Immature natural killer cell (primary cell): ENCODE results near the gene CADM1. TPM values are rescaled to one million over a fixed set of nuclear protein-coding genes. Genes with fewer than 3 reads are reported as not detected.

Source experiments
- DNase-seq, 3 donors: peaks; one replicate each; pipeline ENCODE4 v3.0.0; 2022; ENCODE audit warnings: mixed read lengths in 1 of 3
- H3K27ac Mint-ChIP-seq, 6 donors: one replicate each; pipeline ENCODE4 v1.8.0; 2020; ENCODE audit warnings: mixed read lengths in 6 of 6, mild to moderate bottlenecking in 5 of 6, inconsistent platforms in 4 of 6, moderate library complexity in 3 of 6
- H3K27me3 Mint-ChIP-seq, 3 donors: one replicate each; pipeline ENCODE4 v1.8.0; 2020 to 2021; ENCODE audit warnings: low read depth in 3 of 3, mild to moderate bottlenecking in 3 of 3, mixed read lengths in 3 of 3, moderate library complexity in 3 of 3, inconsistent platforms in 1 of 3
- H3K36me3 Mint-ChIP-seq, 3 donors: one replicate each; pipeline ENCODE4 v1.8.0; 2020; ENCODE audit warnings: mixed read lengths in 3 of 3, inconsistent platforms in 2 of 3, mild to moderate bottlenecking in 2 of 3
- H3K4me1 Mint-ChIP-seq, 2 donors: one replicate each; pipeline ENCODE4 v1.8.0; 2020; ENCODE audit warnings: inconsistent platforms in 2 of 2, mild to moderate bottlenecking in 2 of 2, mixed read lengths in 2 of 2, moderate library complexity in 1 of 2
- H3K4me3 Mint-ChIP-seq, 5 donors: one replicate each; pipeline ENCODE4 v1.8.0; 2020; ENCODE audit warnings: mild to moderate bottlenecking in 5 of 5, mixed read lengths in 5 of 5, inconsistent platforms in 3 of 5, moderate library complexity in 3 of 5
- H3K9me3 Mint-ChIP-seq, 6 donors: one replicate each; pipeline ENCODE4 v1.8.0; 2020; ENCODE audit warnings: mild to moderate bottlenecking in 6 of 6, mixed read lengths in 6 of 6, inconsistent platforms in 4 of 6, moderate library complexity in 3 of 6
- polyA plus RNA-seq, 3 donors: library from polyadenylated mRNA; unstranded; fragments of 300-500 nt; fragmentation: Illumina TruSeq; gene quantifications; one replicate each; pipeline ENCODE4 v1.2.3, GENCODE V29; 2021

CADM1 gene
- polyA plus RNA-seq, 3 donors from 2014 or later: 1.0 to 2.4 (median 1.1) TPM

DNA sequence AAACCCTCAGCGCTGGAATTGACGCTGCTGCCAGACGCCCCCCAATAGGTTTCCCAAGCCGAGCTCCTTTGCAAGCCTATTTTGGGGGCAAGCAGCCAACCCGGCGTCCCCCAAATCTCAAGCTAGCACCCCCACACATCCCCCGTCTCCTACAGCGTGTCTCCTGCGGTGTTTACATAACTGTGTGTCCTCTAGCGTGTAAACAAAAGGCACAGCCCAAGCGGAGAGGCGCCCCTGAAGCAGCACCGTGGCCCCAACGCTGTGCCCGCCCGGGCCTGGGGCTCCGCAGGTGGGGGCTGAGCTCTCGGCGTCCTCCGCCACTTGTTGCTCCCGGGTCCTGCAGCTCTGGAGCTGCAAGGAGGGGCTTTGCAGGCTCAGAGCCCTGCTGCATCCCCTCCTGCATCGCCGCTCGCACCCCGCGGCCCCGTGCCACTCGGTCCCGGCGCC, 1.6 kb downstream of the CADM1 start:
- Mint-ChIP-seq H3K27ac (no peak overlapping the region), H3K27me3 (peaks cover 5 to 14% (median 7%) of the 10 kb centered on the region in 3 donors), H3K36me3 (peaks cover 0 to 4% (median 0%) of the 10 kb centered on the region in 3 donors), H3K9me3 (peaks cover 0 to 20% (median 3%) of the 10 kb centered on the region in 6 donors), H3K4me1 (peaks cover 10 to 13% of the 10 kb centered on the region in 2 donors), H3K4me3 (no peak overlapping the region)
- DNase-seq: no peak

DNA sequence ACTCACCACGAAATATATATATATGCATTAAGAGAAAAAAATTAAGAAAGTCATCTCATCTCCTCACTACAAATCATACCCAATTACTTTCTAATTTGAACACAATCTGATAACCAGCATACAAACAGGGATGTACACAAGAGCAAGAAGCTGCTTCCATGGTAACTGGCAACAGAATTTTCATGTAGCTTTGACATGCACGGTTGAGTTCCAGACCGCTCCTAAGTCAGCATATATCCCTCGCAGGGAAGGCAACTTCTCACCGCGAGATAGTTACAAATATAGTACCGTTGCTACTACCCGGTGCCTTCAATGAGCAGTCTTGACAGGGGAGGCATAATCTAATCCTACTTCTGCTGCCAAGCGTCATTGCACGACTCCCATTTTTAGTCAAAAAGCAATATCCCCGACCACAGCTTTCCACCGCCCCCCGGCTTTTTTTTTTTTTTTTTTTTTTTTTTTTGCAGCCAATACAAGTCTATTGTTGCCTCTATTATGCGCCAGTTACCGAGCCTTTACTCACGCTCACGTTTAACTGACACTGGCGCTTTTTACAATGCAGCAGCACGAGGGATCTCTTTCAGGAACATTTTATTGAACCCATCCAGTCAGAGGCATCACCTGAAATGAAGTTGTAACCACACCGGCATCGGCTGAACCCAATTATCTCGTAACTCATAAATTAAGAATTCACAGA, 2.2 kb downstream of the CADM1 start:
- Mint-ChIP-seq H3K4me1 (peaks cover 10 to 13% of the 10 kb centered on the region in 2 donors), H3K4me3 (no peak overlapping the region), H3K27me3 (peaks cover 7 to 16% (median 8%) of the 10 kb centered on the region in 3 donors), H3K9me3 (peaks cover 0 to 20% (median 3%) of the 10 kb centered on the region in 6 donors), H3K27ac (no peak overlapping the region), H3K36me3 (peaks cover 0 to 4% (median 0%) of the 10 kb centered on the region in 3 donors)
- DNase-seq: no peak

DNA sequence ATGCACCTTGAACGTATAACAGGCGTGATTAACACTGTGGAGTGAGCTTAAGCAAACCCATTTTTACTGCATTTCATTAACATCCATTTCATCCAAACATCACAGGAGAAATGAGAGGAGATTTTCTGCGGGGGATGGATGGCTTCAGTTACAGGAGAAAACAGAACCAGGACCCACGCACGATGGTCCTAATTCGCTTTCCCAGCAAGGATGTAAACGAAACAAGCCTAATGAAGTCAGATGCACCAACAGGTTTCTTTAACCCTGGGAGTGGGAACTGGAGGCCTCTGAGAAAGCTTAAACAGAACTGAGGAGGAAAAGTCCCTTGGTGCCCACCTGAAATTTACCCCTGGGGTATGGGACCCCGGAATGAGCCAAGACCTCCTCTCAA, 2.7 kb downstream of the CADM1 start:
- H3K27me3 Mint-ChIP-seq: peaks cover 7 to 16% (median 8%) of the 10 kb centered on the region in 3 donors
- DNase-seq: no peak
- H3K9me3 Mint-ChIP-seq: peaks cover 0 to 20% (median 3%) of the 10 kb centered on the region in 6 donors
- no peak overlapping the region for H3K27ac Mint-ChIP-seq
- H3K36me3 Mint-ChIP-seq: peaks cover 0 to 4% (median 0%) of the 10 kb centered on the region in 3 donors
- no peak overlapping the region for H3K4me3 Mint-ChIP-seq
- peaks cover 10 to 13% of the 10 kb centered on the region in 2 donors for H3K4me1 Mint-ChIP-seq

DNA sequence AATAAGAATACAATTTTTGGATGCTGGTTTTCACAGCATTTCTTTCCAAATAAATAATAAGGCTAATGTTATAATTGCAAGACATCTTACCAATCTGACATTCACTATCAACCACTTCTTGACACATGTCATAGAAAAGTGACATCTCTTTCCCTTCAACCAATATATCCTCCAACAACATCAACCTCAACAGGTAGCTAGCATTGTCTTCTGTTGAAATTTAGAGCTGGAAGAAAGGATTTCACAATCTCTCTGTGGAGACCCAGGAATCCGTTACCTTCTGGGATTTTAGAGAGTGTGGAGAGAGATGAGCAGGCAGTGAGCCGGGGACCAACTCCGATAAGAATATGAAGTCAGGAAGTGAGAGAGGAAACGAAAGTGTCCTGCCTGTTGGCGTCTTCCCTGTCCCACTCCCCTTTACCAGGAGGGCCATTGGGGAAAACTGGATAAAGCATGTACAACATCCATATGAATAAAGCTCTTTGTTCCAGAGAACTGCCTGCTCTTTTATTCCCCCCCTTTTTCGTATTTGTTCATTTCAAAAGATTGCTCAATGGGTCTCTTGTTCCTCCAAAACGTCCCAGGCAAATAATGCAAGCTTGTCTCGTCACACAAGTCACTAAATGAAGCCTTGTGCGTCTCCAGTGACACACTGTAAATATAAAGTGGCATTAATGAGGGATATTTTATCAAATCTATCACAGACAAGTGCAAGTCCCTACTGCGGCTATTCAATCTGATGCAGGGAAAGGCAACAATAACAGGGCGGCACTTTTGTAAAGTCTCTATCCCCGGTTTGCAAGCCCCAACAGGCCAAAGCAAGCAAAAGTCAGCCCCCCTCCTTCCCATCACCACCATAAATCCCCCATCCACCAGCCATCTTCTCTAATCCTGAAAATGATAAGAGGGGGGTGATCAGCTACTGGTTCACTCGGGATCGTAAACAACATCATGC, 3.4 kb downstream of the CADM1 start:
- H3K36me3 Mint-ChIP-seq: peaks cover 0 to 4% (median 0%) of the 10 kb centered on the region in 3 donors
- H3K27ac Mint-ChIP-seq: no peak overlapping the region
- peaks cover 8 to 15% (median 9%) of the 10 kb centered on the region in 3 donors for H3K27me3 Mint-ChIP-seq
- peaks cover 0 to 19% (median 3%) of the 10 kb centered on the region in 6 donors for H3K9me3 Mint-ChIP-seq
- H3K4me1 Mint-ChIP-seq: peaks cover 10 to 13% of the 10 kb centered on the region in 2 donors
- DNase-seq: no peak
- no peak overlapping the region for H3K4me3 Mint-ChIP-seq

DNA sequence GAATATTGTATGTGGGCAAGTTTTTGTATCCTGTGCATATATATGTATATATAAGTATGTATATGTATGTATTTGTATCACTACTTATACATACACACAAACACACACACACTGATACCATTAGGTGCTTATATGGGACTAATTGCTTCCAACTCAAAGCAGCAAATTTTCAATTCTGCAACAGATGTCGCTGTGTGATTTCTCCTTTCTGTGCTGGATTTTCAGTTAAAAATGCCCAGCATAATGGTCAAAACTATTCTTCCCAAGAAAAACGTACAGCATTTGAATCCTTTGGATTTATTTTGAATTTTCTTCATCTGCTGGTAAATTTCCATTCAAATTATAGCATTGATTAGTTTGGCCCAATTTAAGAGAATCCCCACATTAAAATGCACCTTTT, 4.3 kb downstream of the CADM1 start:
- peaks cover 5 to 11% (median 8%) of the 10 kb centered on the region in 3 donors for H3K27me3 Mint-ChIP-seq
- H3K27ac Mint-ChIP-seq: no peak overlapping the region
- no peaks in the 10 kb centered on the region for H3K36me3 Mint-ChIP-seq
- no peak for DNase-seq
- no peak overlapping the region for H3K4me3 Mint-ChIP-seq
- H3K4me1 Mint-ChIP-seq: peaks cover 5 to 7% of the 10 kb centered on the region in 2 donors
- peaks cover 0 to 10% (median under 1%) of the 10 kb centered on the region in 6 donors for H3K9me3 Mint-ChIP-seq

- no peaks in the 10 kb centered on the region for H3K36me3 Mint-ChIP-seq
- peaks cover 0 to 6% (median 0%) of the 10 kb centered on the region in 6 donors for H3K9me3 Mint-ChIP-seq
- no peak for DNase-seq
- no peak overlapping the region for H3K4me3 Mint-ChIP-seq
- H3K27me3 Mint-ChIP-seq: peaks cover 1 to 9% (median 8%) of the 10 kb centered on the region in 3 donors
- H3K4me1 Mint-ChIP-seq: peaks cover 0 to 3% of the 10 kb centered on the region in 2 donors
- no peak overlapping the region for H3K27ac Mint-ChIP-seq
Measured at GRCh38 chr11:115499241-115499799, 4.9 kb downstream of the CADM1 start.

DNA sequence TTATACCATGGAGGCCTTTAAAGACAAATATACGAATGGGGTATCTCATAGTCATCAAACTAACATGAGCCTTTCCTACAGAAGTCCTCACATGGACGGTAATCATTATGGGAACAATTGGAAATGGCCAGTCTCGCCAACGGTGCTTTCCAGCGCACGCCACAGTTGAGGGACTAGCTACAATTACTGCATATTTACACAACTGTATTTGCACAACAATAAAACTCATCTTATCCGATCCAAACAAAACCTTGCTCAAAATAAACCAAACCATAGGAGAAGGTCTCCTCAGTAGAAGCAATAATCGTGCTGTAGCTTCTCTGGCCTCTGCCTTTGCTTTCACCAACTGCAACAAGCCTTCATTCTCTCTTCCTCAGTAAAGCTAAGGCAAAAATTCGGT, 5.9 kb downstream of the CADM1 start:
- Mint-ChIP-seq H3K27me3 (peaks cover 1 to 8% (median 5%) of the 10 kb centered on the region in 3 donors), H3K27ac (no peak overlapping the region), H3K4me1 (no peaks in the 10 kb centered on the region), H3K9me3 (peaks cover 0 to 6% (median 0%) of the 10 kb centered on the region in 6 donors), H3K4me3 (no peak overlapping the region), H3K36me3 (no peaks in the 10 kb centered on the region)
- no peak for DNase-seq

- Mint-ChIP-seq H3K9me3 (peaks cover 0 to 6% (median 0%) of the 10 kb centered on the region in 6 donors), H3K36me3 (no peaks in the 10 kb centered on the region), H3K4me1 (no peaks in the 10 kb centered on the region), H3K27me3 (peaks cover 1 to 8% (median 5%) of the 10 kb centered on the region in 3 donors), H3K27ac (no peak overlapping the region), H3K4me3 (no peak overlapping the region)
- no peak for DNase-seq
Measured at GRCh38 chr11:115497303-115497702, 6.9 kb downstream of the CADM1 start.

- H3K27ac Mint-ChIP-seq: no peak overlapping the region
- H3K9me3 Mint-ChIP-seq: peaks cover 0 to 6% (median 0%) of the 10 kb centered on the region in 6 donors
- DNase-seq: no peak
- H3K36me3 Mint-ChIP-seq: no peaks in the 10 kb centered on the region
- H3K4me3 Mint-ChIP-seq: no peak overlapping the region
- no peaks in the 10 kb centered on the region for H3K4me1 Mint-ChIP-seq
- H3K27me3 Mint-ChIP-seq: peaks cover 1 to 8% (median 5%) of the 10 kb centered on the region in 3 donors
Measured at GRCh38 chr11:115496892-115497291, 7.3 kb downstream of the CADM1 start.

DNA sequence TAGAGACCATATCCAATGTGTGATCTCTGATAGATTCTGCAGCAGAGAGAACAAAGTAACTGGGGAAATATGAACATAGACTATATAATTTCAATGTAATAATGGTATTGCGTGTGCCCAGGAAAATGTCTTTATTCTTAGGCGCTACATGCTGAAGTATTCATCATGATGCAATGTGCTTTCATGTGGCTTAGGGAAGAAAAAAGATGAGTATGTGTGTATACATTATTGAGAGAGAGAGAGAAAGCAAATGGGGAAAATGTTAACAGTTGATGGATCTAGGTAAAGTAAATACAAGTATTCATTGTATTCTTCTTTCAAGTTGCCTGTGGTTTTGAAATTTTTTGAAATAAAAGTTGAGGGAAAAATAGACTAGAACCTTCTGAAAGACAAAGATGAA, 10.3 kb downstream of the CADM1 start:
- Mint-ChIP-seq H3K27ac (no peak overlapping the region), H3K36me3 (peaks cover 0 to 4% (median 3%) of the 10 kb centered on the region in 3 donors)

DNA sequence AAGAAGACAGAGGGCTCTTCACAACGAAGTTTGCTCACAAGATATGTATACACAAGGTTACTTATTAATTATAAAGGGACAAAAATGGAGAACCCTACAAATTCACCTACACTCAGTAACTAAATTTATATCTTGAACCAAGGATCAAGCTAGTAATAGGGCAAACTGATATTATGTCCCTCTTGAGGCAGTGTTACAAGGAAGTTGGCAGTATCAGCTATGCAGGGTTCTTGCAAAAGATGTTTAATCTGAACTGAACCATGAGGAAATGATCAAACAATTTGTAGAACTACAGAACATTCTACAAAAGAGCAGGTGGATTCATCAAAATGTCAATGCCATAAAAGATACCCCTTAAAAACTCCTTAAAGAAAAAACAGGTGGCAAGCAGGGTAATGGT, 10.7 kb downstream of the CADM1 start:
- Mint-ChIP-seq H3K36me3 (peaks cover 0 to 4% (median 3%) of the 10 kb centered on the region in 3 donors), H3K4me1 (no peaks in the 10 kb centered on the region), H3K27me3 (peaks cover 3 to 8% (median 3%) of the 10 kb centered on the region in 3 donors), H3K4me3 (no peak overlapping the region), H3K27ac (no peak overlapping the region), H3K9me3 (peaks cover 0 to 14% (median 0%) of the 10 kb centered on the region in 6 donors)
- DNase-seq: no peak

More for the DNA sequence above, 10.3 kb downstream of the CADM1 start:
- Mint-ChIP-seq H3K9me3 (peaks cover 0 to 16% (median under 1%) of the 10 kb centered on the region in 6 donors), H3K27me3 (peaks cover 3 to 11% (median 5%) of the 10 kb centered on the region in 3 donors), H3K4me3 (no peak overlapping the region), H3K4me1 (no peaks in the 10 kb centered on the region)
- no peak for DNase-seq

GRCh38 chr11:115489466-115489865, 14.7 kb downstream of the CADM1 start:
- no peak for DNase-seq
- Mint-ChIP-seq H3K4me1 (no peaks in the 10 kb centered on the region), H3K36me3 (peaks cover 0 to 4% (median 3%) of the 10 kb centered on the region in 3 donors), H3K27ac (no peak overlapping the region), H3K9me3 (peaks cover 0 to 15% (median under 1%) of the 10 kb centered on the region in 6 donors), H3K27me3 (peaks cover 2 to 3% (median 3%) of the 10 kb centered on the region in 3 donors), H3K4me3 (no peak overlapping the region)

DNA sequence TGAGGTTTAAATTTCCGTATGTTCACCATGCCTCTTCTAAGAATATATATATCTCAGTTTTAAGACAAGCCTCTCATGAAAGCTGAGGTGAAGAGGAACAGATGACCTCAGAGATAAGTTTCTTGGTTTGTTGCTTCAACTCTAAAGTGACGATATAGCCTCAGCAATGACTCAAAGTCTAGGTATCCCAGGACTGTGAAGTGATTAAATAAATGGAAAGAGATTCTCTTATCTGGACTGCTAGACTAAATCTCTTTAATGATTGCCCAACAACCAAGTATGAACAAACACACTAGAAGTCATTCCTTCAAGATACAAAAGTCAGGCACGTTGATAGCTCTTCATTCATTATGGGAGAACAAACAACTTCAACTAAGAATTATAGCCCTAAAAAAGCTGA, 15.3 kb downstream of the CADM1 start:
- Mint-ChIP-seq H3K4me3 (no peak overlapping the region), H3K4me1 (no peaks in the 10 kb centered on the region), H3K9me3 (peaks cover 0 to 15% (median under 1%) of the 10 kb centered on the region in 6 donors), H3K36me3 (peaks cover 0 to 4% (median 3%) of the 10 kb centered on the region in 3 donors), H3K27me3 (peaks cover 2 to 3% (median 3%) of the 10 kb centered on the region in 3 donors), H3K27ac (no peak overlapping the region)
- no peak for DNase-seq
